ENCODE data around the gene KCND3.

KCND3 gene

DNA sequence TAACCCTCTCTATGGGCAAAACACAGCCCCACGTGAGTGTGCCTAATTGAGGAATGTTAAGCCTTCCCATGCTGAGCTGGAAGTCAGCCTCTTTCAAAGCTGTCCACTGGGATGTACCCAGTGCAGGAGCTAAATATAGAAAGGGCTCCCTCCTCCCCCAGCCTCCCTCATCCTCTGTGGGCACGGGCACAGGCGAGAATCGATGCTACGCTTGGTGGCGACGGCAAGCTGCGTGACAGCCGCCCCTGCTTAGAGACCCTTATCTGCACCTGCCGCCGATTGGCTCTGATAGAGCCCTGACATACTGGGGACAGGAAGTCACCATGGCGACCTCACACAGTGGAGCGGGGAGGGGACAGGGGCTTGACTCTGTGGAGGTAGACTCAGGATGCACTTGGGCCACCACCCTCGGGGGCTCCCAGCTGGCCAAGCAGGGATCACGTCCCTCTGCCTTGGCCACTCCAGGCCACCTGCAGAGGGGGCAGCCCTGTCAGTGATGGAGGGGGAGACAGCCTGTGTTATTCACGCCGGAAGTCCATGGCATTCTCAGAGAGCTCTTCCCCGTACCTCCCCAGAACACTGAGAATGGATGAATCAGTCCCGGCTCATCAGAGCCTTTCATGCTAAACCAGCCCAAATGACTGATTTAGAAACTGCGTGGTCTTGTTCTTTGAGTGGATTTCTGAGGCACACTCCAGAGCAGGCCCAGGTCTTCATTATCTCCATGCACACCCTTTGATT lies 84.8 kb downstream of the KCND3 start:
- TF ChIP-seq ZNF214 (tag by site-specific recombination; IDR thresholded peaks at IDR 0.05; ENCODE audit: borderline replicate concordance) = no peak
- no peak for TF ChIP-seq KLF8 (tag by site-specific recombination; IDR thresholded peaks at IDR 0.05)
- TF ChIP-seq ZBTB8A (tag by site-specific recombination; IDR thresholded peaks at IDR 0.05) = no peak
- no peak for TF ChIP-seq ZNF366 (tag by site-specific recombination; conservative IDR thresholded peaks at IDR 0.05)
- no peak for TF ChIP-seq ZNF596 (tag by site-specific recombination; IDR thresholded peaks at IDR 0.05)
- no peak for TF ChIP-seq ZNF335 (tag by site-specific recombination; conservative IDR thresholded peaks at IDR 0.05)
- TF ChIP-seq, protein P1, sequence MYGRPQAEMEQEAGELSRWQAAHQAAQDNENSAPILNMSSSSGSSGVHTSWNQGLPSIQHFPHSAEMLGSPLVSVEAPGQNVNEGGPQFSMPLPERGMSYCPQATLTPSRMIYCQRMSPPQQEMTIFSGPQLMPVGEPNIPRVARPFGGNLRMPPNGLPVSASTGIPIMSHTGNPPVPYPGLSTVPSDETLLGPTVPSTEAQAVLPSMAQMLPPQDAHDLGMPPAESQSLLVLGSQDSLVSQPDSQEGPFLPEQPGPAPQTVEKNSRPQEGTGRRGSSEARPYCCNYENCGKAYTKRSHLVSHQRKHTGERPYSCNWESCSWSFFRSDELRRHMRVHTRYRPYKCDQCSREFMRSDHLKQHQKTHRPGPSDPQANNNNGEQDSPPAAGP (tag by site-specific recombination; IDR thresholded peaks at IDR 0.05) = no peak
- TF ChIP-seq, protein P2, sequence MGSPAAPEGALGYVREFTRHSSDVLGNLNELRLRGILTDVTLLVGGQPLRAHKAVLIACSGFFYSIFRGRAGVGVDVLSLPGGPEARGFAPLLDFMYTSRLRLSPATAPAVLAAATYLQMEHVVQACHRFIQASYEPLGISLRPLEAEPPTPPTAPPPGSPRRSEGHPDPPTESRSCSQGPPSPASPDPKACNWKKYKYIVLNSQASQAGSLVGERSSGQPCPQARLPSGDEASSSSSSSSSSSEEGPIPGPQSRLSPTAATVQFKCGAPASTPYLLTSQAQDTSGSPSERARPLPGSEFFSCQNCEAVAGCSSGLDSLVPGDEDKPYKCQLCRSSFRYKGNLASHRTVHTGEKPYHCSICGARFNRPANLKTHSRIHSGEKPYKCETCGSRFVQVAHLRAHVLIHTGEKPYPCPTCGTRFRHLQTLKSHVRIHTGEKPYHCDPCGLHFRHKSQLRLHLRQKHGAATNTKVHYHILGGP (tag by site-specific recombination; IDR thresholded peaks at IDR 0.05) = no peak
- no peak for TF ChIP-seq ZNF114 (tag by site-specific recombination; IDR thresholded peaks at IDR 0.05)
- TF ChIP-seq ZBTB20 (tag by site-specific recombination; IDR thresholded peaks at IDR 0.05) = no peak
- TF ChIP-seq ZNF792 (tag by site-specific recombination; IDR thresholded peaks at IDR 0.05) = no peak
- Histone ChIP-seq H3K27ac (ENCODE audit: extremely low read depth, low read depth, low read length) (no peak overlapping the region), H3K36me3 (ENCODE audit: control insufficient read depth in 2 of 2, insufficient read depth in 1 of 2, low read length in 2 of 2) (no peaks in the 10 kb centered on the region), H3K4me3 (ENCODE audit: low read depth, low read length) (no peak overlapping the region), H3K9me3 (ENCODE audit: control insufficient read depth, insufficient read depth, low read depth, low read length) (no peaks in the 10 kb centered on the region), H3K4me1 (ENCODE audit: control insufficient read depth, insufficient read depth, low read length) (no peaks in the 10 kb centered on the region)
- CTCF ChIA-PET = interaction anchor here (0.6 kb wide), 1 partner anchor 1754 kb away, joined by 3 read pairs; the partner anchor contains the start of gene SLC6A17
- POLR2A ChIA-PET = no interaction called here

DNA sequence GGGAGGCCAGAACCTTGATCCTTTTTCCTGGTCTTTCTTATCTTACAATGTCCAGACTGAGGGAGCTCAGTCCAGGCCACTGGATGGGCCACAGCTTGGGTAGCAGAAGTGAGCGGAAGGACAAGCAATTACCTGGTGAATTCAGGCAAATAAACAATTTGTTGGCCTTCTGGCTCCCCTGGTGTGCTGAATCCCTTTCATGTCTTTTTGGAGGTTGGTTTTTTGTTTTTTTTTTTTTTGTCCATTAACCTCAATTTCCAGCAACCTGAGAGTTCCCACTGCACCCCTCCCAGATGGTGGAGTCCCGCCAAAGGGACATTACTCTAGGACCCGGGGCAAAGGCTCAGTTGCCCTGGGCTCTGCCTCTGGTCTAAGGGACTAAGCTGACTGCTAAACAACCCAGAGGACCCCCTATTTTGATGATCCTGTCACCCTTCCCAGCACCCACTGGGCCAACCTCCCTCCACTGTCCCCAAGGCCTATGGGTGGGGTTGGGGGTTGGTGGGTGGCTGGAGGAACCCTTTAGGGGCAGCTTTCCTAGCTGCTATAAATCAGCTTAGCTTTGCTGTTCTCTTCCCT lies 85.5 kb downstream of the KCND3 start:
- TF ChIP-seq ZNF266 (tag by site-specific recombination; IDR thresholded peaks at IDR 0.05; ENCODE audit: low read depth) = no peak
- no peak for TF ChIP-seq ZNF624 (tag by site-specific recombination; IDR thresholded peaks at IDR 0.05)
- TF ChIP-seq, protein P3, sequence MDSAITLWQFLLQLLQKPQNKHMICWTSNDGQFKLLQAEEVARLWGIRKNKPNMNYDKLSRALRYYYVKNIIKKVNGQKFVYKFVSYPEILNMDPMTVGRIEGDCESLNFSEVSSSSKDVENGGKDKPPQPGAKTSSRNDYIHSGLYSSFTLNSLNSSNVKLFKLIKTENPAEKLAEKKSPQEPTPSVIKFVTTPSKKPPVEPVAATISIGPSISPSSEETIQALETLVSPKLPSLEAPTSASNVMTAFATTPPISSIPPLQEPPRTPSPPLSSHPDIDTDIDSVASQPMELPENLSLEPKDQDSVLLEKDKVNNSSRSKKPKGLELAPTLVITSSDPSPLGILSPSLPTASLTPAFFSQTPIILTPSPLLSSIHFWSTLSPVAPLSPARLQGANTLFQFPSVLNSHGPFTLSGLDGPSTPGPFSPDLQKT (IDR thresholded peaks at IDR 0.05; ENCODE audit: borderline replicate concordance, low read depth, low read length) = no peak
- no peak for TF ChIP-seq ZNF23 (tag by site-specific recombination; IDR thresholded peaks at IDR 0.05; ENCODE audit: borderline replicate concordance)
- TF ChIP-seq, protein P2 (tag by site-specific recombination; IDR thresholded peaks at IDR 0.05) = no peak
- no peak for TF ChIP-seq HOXD13 (CRISPR knock-in tag; IDR thresholded peaks at IDR 0.05; ENCODE audit: borderline replicate concordance)
- TF ChIP-seq WT1 (tag by site-specific recombination; IDR thresholded peaks at IDR 0.05) = no peak
- no peak for TF ChIP-seq ZNF121 (tag by site-specific recombination; IDR thresholded peaks at IDR 0.05)
- no peak for TF ChIP-seq ZNF169 (tag by site-specific recombination; IDR thresholded peaks at IDR 0.05)
- TF ChIP-seq HOXC10 (CRISPR knock-in tag; IDR thresholded peaks at IDR 0.05) = no peak
- no peak for TF ChIP-seq ZNF530 (tag by site-specific recombination; IDR thresholded peaks at IDR 0.05; ENCODE audit: low read depth)
- TF ChIP-seq ZNF391 (tag by site-specific recombination; IDR thresholded peaks at IDR 0.05; ENCODE audit: borderline replicate concordance, low read depth) = no peak
- TF ChIP-seq ZNF311 (tag by site-specific recombination; IDR thresholded peaks at IDR 0.05; ENCODE audit: borderline replicate concordance) = no peak
- no peak for TF ChIP-seq OSR2 (tag by site-specific recombination; IDR thresholded peaks at IDR 0.05)
- CTCF ChIA-PET = no interaction called here
- Histone ChIP-seq H3K4me1 (ENCODE audit: control insufficient read depth, insufficient read depth, low read length) (no peaks in the 10 kb centered on the region), H3K9me3 (ENCODE audit: control insufficient read depth, insufficient read depth, low read depth, low read length) (no peaks in the 10 kb centered on the region), H3K27ac (ENCODE audit: extremely low read depth, low read depth, low read length) (no peak overlapping the region), H3K36me3 (ENCODE audit: control insufficient read depth in 2 of 2, insufficient read depth in 1 of 2, low read length in 2 of 2) (no peaks in the 10 kb centered on the region), H3K4me3 (ENCODE audit: low read depth, low read length) (no peak overlapping the region)
- POLR2A ChIA-PET = no interaction called here
